H1 (cell line): ENCODE results near the gene NLRC5. TPM values are rescaled to one million over a fixed set of nuclear protein-coding genes. Genes with fewer than 3 reads are reported as not detected.

Source experiments
- CTCF ChIA-PET: fragments of 300-600 bp; sonication (Branson Sonifier 250); formaldehyde crosslinking; loops from one replicate; lab custom pipeline; 2021; ENCODE audit not compliant: partially characterized antibody; lab: Charles Lee
- POLR2A ChIA-PET: fragments of 300-600 bp; sonication (Branson Sonifier 250); formaldehyde crosslinking; loops from one replicate; lab custom pipeline; 2021; ENCODE audit warnings: inconsistent platforms; ENCODE audit not compliant: partially characterized antibody; lab: Charles Lee
- DNase-seq, 2 experiments: peaks; one replicate each; pipeline versions ENCODE4 v3.0.0 to v3.0.0-alpha.2; 2010 to 2022; ENCODE audit warnings: low spot score in 2 of 2, low read depth in 1 of 2, mixed read lengths in 1 of 2
- FAIRE-seq: peaks from 2 replicates; lab custom pipeline; 2011; peaks lifted over from hg19 to GRCh38; lab: Jason Lieb, UNC
- H2AFZ ChIP-seq: 2 replicates; pipeline ENCODE4 v1.8.1; 2012; ENCODE audit warnings: low read length, inconsistent platforms
- H2AK5ac ChIP-seq: 2 replicates; pipeline ENCODE4 v1.6.1; 2013; ENCODE audit warnings: low read depth, low read length
- H2BK120ac ChIP-seq: replicated peaks from 2 replicates; pipeline ENCODE3; 2013; ENCODE audit warnings: low read depth, low read length, inconsistent platforms
- H2BK12ac ChIP-seq: 2 replicates; pipeline ENCODE4 v1.6.1; 2013; ENCODE audit warnings: low read depth, low read length
- H2BK15ac ChIP-seq: 2 replicates; pipeline ENCODE4 v1.6.1; 2013; ENCODE audit warnings: low read length
- H2BK20ac ChIP-seq: 2 replicates; pipeline ENCODE4 v1.6.1; 2013; ENCODE audit warnings: low read length
- H2BK5ac ChIP-seq: 2 replicates; pipeline ENCODE4 v1.6.1; 2013; ENCODE audit warnings: low read depth, low read length
- H3K14ac ChIP-seq: 2 replicates; pipeline ENCODE4 v1.6.1; 2013; ENCODE audit warnings: inconsistent platforms; ENCODE audit not compliant: insufficient read length
- H3K18ac ChIP-seq: 2 replicates; pipeline ENCODE4 v1.6.1; 2013; ENCODE audit warnings: low read length; ENCODE audit errors: extremely low read depth
- H3K23ac ChIP-seq: 2 replicates; pipeline ENCODE4 v1.6.1; 2013; ENCODE audit warnings: inconsistent platforms; ENCODE audit not compliant: insufficient read length
- H3K23me2 ChIP-seq: 2 replicates; pipeline ENCODE4 v1.6.1; 2013; ENCODE audit warnings: low read depth, low read length
- H3K27ac ChIP-seq: 2 replicates; pipeline ENCODE4 v1.6.1; 2011; ENCODE audit warnings: low read depth, low read length, inconsistent platforms
- H3K27me3 ChIP-seq, 4 experiments: replicated peaks in 1 of 4; 1 replicate in 1 of 4; 2 replicates in 3 of 4; pipeline versions ENCODE4 v1.6.1 to v1.8.1; 2011 to 2013; ENCODE audit warnings: low read length in 3 of 4, mild to moderate bottlenecking in 3 of 4, inconsistent platforms in 2 of 4, mixed read lengths in 2 of 4, moderate library complexity in 1 of 4; ENCODE audit not compliant: control insufficient read depth in 3 of 4, insufficient read depth in 3 of 4; ENCODE audit errors: extremely low read depth in 1 of 4
- H3K36me3 ChIP-seq, 4 experiments: 2 replicates each; pipeline versions ENCODE4 v1.6.1 to v1.8.1; 2011 to 2013; ENCODE audit warnings: mild to moderate bottlenecking in 4 of 4, low read length in 3 of 4, moderate library complexity in 2 of 4, control low read depth in 1 of 4, inconsistent platforms in 1 of 4; ENCODE audit not compliant: insufficient read depth in 4 of 4, control insufficient read depth in 2 of 4
- H3K4ac ChIP-seq: replicated peaks from 2 replicates; pipeline ENCODE3; 2013; ENCODE audit warnings: low read length, low read depth, mixed read lengths, inconsistent platforms; ENCODE audit not compliant: insufficient read length
- H3K4me1 ChIP-seq, 4 experiments: replicated peaks in 1 of 4; 1 replicate in 1 of 4; 2 replicates in 3 of 4; pipeline versions ENCODE4 v1.6.1 to v1.8.1; 2011 to 2013; ENCODE audit warnings: low read length in 3 of 4, inconsistent platforms in 2 of 4, mixed read lengths in 1 of 4; ENCODE audit not compliant: insufficient read depth in 4 of 4, control insufficient read depth in 3 of 4
- H3K4me2 ChIP-seq, 2 experiments: 2 replicates each; pipeline versions ENCODE4 v1.6.1 to v1.8.1; 2011 to 2013; ENCODE audit warnings: low read depth in 2 of 2, low read length in 2 of 2, control low read depth in 1 of 2, inconsistent platforms in 1 of 2, mild to moderate bottlenecking in 1 of 2; ENCODE audit not compliant: insufficient read depth in 1 of 2
- H3K4me3 ChIP-seq, 4 experiments: fragments of 200-600, 300-600 bp in 1 of 4; sonication (generic), shearing (Covaris generic), sonication (Bioruptor Twin) in 1 of 4; 2 replicates each; pipeline versions ENCODE4 v1.5.1 to v1.8.1; 2011 to 2016; ENCODE audit warnings: low read length in 4 of 4, low read depth in 3 of 4, control low read depth in 2 of 4, inconsistent platforms in 2 of 4, mild to moderate bottlenecking in 2 of 4, mixed read lengths in 1 of 4, moderate library complexity in 1 of 4; ENCODE audit not compliant: insufficient read depth in 2 of 4; ENCODE audit errors: extremely low read depth in 1 of 4
- H3K56ac ChIP-seq: replicated peaks from 2 replicates; pipeline ENCODE3; 2013; ENCODE audit warnings: low read depth, mild to moderate bottlenecking, mixed read lengths, low read length, inconsistent platforms; ENCODE audit not compliant: insufficient read length
- H3K79me1 ChIP-seq: 2 replicates; pipeline ENCODE4 v1.6.1; 2013; ENCODE audit warnings: low read depth, low read length, control low read depth
- H3K79me2 ChIP-seq, 2 experiments: 2 replicates each; pipeline versions ENCODE4 v1.6.1 to v1.8.1; 2012 to 2013; ENCODE audit warnings: low read length in 2 of 2, mild to moderate bottlenecking in 2 of 2, inconsistent platforms in 1 of 2; ENCODE audit not compliant: insufficient read depth in 2 of 2, control insufficient read depth in 1 of 2
- H3K9ac ChIP-seq, 4 experiments: replicated peaks in 1 of 4; 1 replicate in 1 of 4; 2 replicates in 3 of 4; pipeline versions ENCODE4 v1.6.1 to v1.8.1; 2011 to 2013; ENCODE audit warnings: low read depth in 3 of 4, low read length in 3 of 4, control low read depth in 2 of 4, mild to moderate bottlenecking in 2 of 4, moderate library complexity in 2 of 4, inconsistent platforms in 1 of 4; ENCODE audit errors: extremely low read depth in 1 of 4
- H3K9me3 ChIP-seq, 2 experiments: 2 replicates each; pipeline versions ENCODE4 v1.6.1 to v1.8.1; 2012 to 2013; ENCODE audit warnings: mild to moderate bottlenecking in 2 of 2, moderate library complexity in 2 of 2, control low read depth in 1 of 2, inconsistent platforms in 1 of 2, low read depth in 1 of 2, low read length in 1 of 2, mixed read lengths in 1 of 2; ENCODE audit not compliant: insufficient read depth in 2 of 2
- H4K20me1 ChIP-seq, 2 experiments: replicated peaks in 1 of 2; 2 replicates each; pipeline versions ENCODE3 to v1.8.1; 2011 to 2013; ENCODE audit warnings: inconsistent platforms in 2 of 2, low read length in 2 of 2, mild to moderate bottlenecking in 1 of 2; ENCODE audit not compliant: insufficient read depth in 2 of 2, control insufficient read depth in 1 of 2
- H4K5ac ChIP-seq: 2 replicates; pipeline ENCODE4 v1.6.1; 2013; ENCODE audit warnings: low read length, low read depth, mixed read lengths, inconsistent platforms; ENCODE audit not compliant: insufficient read length
- H4K8ac ChIP-seq: 2 replicates; pipeline ENCODE4 v1.8.0; 2013; ENCODE audit warnings: mild to moderate bottlenecking, moderate library complexity, low read length, inconsistent platforms; ENCODE audit not compliant: insufficient read depth; ENCODE audit errors: extremely low read depth
- H4K91ac ChIP-seq: replicated peaks from 2 replicates; pipeline ENCODE3; 2013; ENCODE audit warnings: low read length, mixed read lengths, inconsistent platforms; ENCODE audit not compliant: insufficient read length
- KDM4A ChIP-seq: IDR thresholded peaks from one replicate; pipeline ENCODE4 v1.7.1; 2012; ENCODE audit warnings: low read depth, mild to moderate bottlenecking, moderate library complexity, low read length, inconsistent platforms; ENCODE audit not compliant: severe bottlenecking
- WGBS, 2 experiments: shearing (Covaris generic) in 1 of 2; methylation state at CpG; one replicate each; pipeline versions ENCODE4 v1.1.6 to v1.1.7; 2013 to 2015; ENCODE audit warnings: low lambda C conversion rate in 2 of 2, mixed read lengths in 2 of 2, inconsistent platforms in 1 of 2, low coverage in 1 of 2, missing lambda C conversion rate in 1 of 2; ENCODE audit not compliant: insufficient replicate concordance in 2 of 2, insufficient coverage in 1 of 2, insufficient read length in 1 of 2; ENCODE audit errors: extremely low coverage in 1 of 2, missing lambda C conversion rate in 1 of 2; 5-methylcytosine and 5-hydroxymethylcytosine counted together
- polyA plus RNA-seq, 7 experiments: library from polyadenylated mRNA; depleted of rRNA in 3 of 7; stranded (reverse) in 5 of 7; unstranded in 2 of 7; fragments of >200 nt in 5 of 7; fragments of 200-250 nt in 2 of 7; gene quantifications; 1 replicate in 5 of 7; 2 replicates in 1 of 7; 4 replicates in 1 of 7; pipeline versions ENCODE4 v1.2.1 to v1.2.3, GENCODE V29; 2011 to 2013; ENCODE audit warnings: missing spikeins in 2 of 7, mixed read lengths in 2 of 7
- total RNA-seq: library from RNA; stranded (reverse); fragmentation: NEBNext Ultra II Directional; extraction: Animal tissue kit (Norgen Biotek cat#: 25700); gene quantifications from 2 replicates; pipeline ENCODE4 v1.2.1, GENCODE V29; 2021

The NLRC5 gene
- total and polyA plus RNA-seq, 2 of the 8 experiments (the other 6 are each of a cell fraction or from before 2014, with no cell fraction given), result 2.2 to 3.2 TPM

DNA sequence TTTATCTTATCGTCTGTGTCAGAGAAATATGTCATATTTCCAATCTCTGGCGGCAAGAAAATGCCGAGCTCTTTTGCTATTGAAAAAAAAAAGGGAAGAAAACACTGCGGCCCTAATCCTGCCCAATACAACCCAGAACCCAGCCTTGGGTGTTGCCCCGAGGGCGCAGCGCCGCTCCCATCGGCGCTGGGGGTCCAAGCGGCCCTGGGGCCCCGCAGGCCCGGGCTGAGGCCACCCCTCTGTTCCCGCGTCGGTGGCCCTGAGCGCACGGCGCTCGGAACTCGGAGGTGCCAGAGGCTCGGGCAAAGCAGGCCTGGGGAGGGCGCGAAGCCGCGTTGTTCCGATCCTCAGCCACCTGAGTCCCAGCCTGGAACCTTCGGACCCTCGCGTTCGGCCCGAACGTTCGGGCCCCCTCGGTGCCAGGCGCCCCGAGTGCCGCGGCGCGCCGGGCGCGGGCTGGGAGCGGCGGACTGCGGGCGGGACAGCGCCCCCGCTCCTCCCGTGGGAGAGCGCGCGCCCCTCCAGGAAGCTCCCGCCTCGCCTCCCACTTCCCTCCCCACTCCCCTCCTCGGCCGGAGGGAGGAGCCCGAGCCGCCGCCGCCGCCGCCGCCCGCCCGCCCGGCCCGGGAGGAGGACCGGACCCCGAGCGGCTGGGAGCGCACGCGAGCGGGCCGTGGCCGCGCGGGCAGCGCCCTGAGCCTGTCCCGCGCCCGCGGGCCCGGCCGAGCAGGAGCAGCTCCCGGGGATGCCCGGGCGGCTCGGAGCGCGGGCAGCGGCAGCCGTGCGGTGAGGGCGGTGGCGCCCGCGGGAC lies 102.8 kb downstream of the NLRC5 start, which contains the start of gene CPNE2:
Gene CPNE2 (plus strand): TSS at position 609 of the 811 bp plus-strand sequence. CDS start 18,160 bp downstream, outside the sequence.
- POLR2A ChIA-PET, result interaction anchor here (1.0 to 1.4 kb wide), 3 partner anchors 15 to 161 kb away, joined by 3 to 5 read pairs (median 4); no protein-coding TSS in a partner anchor
- H4K5ac ChIP-seq, result peak within 1 kb of the TSS; percentile 31
- peak within 1 kb of the TSS; percentile 71 for H4K91ac ChIP-seq
- no peak within 1 kb of the TSS for H3K4ac ChIP-seq
- DNase-seq (peak in 1 of 2 experiments; percentile 72), FAIRE-seq (no peak)
- peaks cover 0 to 10% (median 3%) of the 10 kb centered on the region in 4 experiments; a peak in 5 of 7 replicates for H3K4me1 ChIP-seq
- peak within 1 kb of the TSS; percentile 38 for H3K18ac ChIP-seq
- H3K4me2 ChIP-seq, result peak within 1 kb of the TSS; percentile 83 to 86
- H3K9me3 ChIP-seq, result no peaks in the 10 kb centered on the region
- H2AFZ ChIP-seq, result peak within 1 kb of the TSS; percentile 72; the same call in 1 of the 2 replicates
- H3K4me3 ChIP-seq, result peak within 1 kb of the TSS; percentile 53 to 92 (median 62)
- no peak within 1 kb of the TSS for H3K23ac ChIP-seq
- H3K79me1 ChIP-seq, result no peaks in the 10 kb centered on the region
- CTCF ChIA-PET, result interaction anchor here (0.6 to 5.4 kb wide), 20 partner anchors 8 to 493 kb away, joined by 3 to 35 read pairs (median 7); no protein-coding TSS in a partner anchor
- H4K20me1 ChIP-seq, result no peaks in the 10 kb centered on the region
- H3K23me2 ChIP-seq, result peaks cover 3% of the 10 kb centered on the region; the same call in 1 of the 2 replicates
- WGBS, 2 experiments, result 3% methylated on average over 30 of the region's 100 CpGs; no CpG with 5 or more reads in 1 of the 2 experiments
- H2BK15ac ChIP-seq, result no peak within 1 kb of the TSS
- no peaks in the 10 kb centered on the region for H3K36me3 ChIP-seq
- no peak within 1 kb of the TSS; the same call in 1 of the 2 replicates for H3K27ac ChIP-seq
- no peaks in the 10 kb centered on the region for H3K79me2 ChIP-seq
- no peak within 1 kb of the TSS for H2BK120ac ChIP-seq
- no peak within 1 kb of the TSS for H2BK5ac ChIP-seq
- H2BK12ac ChIP-seq, result no peak within 1 kb of the TSS
- H4K8ac ChIP-seq, result peak within 1 kb of the TSS; percentile 94
- no peak within 1 kb of the TSS for H2BK20ac ChIP-seq
- H3K56ac ChIP-seq, result no peak within 1 kb of the TSS
- peak within 1 kb of the TSS in 2 of 4 experiments; percentile 20 to 46; a peak in 2 of 7 replicates for H3K9ac ChIP-seq
- peaks cover 0 to 20% (median 13%) of the 10 kb centered on the region in 4 experiments; a peak in 6 of 7 replicates for H3K27me3 ChIP-seq
- no peak within 1 kb of the TSS for H3K14ac ChIP-seq
- H2AK5ac ChIP-seq, result no peak within 1 kb of the TSS
- peak; percentile 97 for TF ChIP-seq KDM4A
